HG03139 (cell line): ENCODE results near the gene REEP1.

Source experiments
- ATAC-seq: cut with Tn5 transposase; IDR thresholded peaks from one replicate; pipeline ENCODE4 v1.9.1; 2021; ENCODE audit not compliant: unreplicated experiment

REEP1 gene

GRCh38 chr2:86308356-86308755, 29.1 kb downstream of the REEP1 start:
- no peak for ATAC-seq

DNA sequence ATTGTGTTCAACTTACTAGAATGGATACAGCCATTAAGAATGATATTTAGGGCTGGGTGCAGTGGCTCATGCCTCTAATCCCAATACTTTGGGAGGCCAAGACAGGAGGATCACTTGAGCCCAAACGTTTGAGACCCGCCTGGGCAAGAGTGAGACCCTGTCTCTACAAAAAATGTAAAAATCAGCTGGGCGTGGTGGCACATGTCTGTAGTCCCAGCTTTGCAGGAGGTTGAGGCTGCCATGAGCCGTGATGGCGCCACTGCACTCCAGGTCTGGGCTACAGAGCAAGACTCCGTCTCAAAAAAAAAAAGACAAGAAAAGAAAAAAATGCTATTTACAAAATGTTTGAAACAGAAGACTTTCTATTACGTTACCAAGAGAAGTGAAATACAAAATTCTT, 30.0 kb downstream of the REEP1 start:
- no peak for ATAC-seq

DNA sequence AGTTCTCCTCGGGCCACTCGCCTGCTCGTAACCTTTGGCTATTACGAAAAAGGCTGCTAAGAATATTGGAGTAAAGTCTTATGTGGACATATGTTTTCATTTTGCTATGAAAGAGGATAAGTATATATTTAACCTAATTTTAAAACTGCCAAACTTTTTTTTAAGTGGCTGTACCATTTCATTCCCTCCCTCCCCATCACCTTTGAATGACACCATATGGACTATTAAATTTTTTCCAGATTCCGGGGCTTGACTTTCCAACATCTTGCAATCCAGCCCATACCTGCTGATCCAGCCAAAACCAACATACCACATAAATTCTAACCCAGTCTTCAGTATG, 31.5 kb downstream of the REEP1 start:
- no peak for ATAC-seq

DNA sequence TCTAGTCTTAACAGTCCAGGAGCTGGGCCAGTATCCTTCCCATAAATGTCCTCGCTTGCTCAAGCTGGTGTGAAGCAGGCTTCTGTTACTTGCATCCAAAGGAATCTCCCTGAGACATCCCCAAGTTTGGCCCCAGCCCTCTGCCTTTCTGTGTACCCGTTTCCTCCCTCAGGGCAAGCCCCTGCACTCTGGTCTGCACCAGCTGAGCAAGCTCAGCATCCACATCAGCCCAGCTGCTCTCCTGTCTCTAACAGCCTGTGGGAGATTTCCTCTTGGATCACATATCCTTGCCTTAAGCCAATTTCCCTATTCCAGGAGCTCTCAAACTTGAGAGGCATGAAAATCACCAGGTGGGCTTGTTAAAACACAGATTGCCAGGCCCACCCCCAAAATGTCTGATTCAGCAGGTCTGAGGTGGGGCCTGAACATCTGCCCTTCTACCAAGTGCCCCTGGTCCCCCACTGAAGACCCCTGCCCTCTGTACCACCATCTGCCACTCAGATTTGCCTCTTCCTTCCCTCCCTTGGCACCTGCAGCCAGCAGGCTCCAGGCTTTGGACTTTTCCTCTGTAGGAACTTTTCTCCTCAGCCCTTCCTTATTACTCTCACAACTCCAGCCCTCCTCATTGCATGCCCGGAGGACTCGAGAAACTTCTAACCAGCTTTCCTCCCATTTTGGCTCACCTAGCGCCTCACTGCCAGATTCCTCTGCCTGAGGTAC, 32.1 kb downstream of the REEP1 start:
- no peak for ATAC-seq

DNA sequence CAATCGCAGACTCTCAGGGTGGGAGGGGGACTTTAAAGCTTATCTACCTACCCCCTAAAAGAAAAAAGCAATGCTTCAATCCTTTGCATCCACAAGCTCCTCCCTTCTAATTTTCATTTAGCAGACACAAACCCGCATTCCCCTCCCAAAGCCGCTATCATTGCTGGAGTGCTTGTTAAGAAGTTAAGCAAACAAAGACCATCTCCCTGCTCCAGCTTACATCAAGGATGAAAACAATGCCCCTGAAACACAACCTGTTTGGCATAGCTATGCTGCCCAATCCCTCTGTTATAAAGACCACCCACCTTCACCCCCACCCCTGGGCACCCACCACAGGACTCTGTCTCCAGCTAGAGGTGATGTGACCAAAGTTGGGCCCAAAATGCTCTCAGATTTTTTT, 33.0 kb downstream of the REEP1 start:
- no peak for ATAC-seq

DNA sequence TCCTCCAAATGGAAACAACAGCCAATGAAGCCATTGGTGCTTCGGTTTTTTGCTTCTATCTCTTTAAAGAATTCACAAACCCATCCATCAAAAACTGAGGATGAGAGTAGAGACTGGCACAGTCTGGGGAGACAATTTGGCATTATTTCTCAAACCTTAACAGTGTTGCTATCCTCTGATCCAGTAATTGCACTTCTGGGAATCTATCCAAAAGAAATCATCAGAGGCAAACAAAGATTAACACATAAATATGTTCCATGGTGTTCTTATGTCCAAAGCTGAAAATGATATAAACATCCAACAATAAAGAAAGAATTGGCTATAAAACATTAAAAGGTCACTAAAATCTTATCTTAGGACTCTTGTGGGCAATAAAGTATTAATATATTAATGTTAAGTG, 35.1 kb downstream of the REEP1 start:
- ATAC-seq, result no peak

DNA sequence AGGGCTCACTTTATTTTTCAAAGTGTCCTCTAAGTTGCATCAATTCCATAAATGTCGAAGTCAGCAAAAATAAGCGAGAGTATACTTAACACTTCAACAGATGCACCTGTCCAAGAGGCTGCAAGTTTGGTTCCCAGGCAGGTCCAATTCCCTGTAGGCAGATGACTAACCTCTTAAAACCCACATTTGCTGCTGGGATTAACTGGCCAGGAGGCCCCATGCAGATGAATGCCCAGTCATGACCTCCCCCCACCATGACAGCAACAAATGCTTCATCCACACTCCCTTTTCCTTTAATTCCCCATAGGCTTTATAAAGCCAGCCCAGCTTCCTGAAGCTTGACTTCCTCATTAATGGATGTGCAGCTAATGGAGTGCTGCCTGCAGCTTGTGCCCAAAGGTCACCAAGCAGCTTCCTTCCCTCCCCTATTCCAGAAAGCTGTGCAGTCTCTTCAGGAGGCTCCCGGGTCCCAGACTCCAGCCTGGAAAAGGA, 35.7 kb downstream of the REEP1 start:
- no peak for ATAC-seq

GRCh38 chr2:86301009-86301408, 36.4 kb downstream of the REEP1 start:
- ATAC-seq, result no peak

DNA sequence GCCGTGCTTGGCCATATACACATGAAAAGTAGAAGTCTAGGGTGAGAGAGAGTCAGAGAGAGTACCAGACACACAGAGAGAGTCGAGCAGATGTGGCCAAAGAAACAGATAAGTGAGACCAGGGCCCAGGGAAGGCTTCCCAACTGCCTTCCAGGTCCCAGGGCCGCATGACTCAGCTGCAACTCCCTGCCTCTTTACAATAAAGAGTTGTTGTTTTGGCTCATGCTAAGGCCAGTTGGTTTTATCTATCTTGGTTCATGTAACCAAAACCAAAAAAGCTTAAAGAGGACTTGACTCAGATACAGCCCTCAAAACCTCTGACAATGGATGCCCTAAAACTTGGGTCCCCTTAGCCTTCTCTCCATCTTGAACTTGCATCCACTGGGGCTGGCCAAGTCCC, 36.9 kb downstream of the REEP1 start:
- no peak for ATAC-seq

DNA sequence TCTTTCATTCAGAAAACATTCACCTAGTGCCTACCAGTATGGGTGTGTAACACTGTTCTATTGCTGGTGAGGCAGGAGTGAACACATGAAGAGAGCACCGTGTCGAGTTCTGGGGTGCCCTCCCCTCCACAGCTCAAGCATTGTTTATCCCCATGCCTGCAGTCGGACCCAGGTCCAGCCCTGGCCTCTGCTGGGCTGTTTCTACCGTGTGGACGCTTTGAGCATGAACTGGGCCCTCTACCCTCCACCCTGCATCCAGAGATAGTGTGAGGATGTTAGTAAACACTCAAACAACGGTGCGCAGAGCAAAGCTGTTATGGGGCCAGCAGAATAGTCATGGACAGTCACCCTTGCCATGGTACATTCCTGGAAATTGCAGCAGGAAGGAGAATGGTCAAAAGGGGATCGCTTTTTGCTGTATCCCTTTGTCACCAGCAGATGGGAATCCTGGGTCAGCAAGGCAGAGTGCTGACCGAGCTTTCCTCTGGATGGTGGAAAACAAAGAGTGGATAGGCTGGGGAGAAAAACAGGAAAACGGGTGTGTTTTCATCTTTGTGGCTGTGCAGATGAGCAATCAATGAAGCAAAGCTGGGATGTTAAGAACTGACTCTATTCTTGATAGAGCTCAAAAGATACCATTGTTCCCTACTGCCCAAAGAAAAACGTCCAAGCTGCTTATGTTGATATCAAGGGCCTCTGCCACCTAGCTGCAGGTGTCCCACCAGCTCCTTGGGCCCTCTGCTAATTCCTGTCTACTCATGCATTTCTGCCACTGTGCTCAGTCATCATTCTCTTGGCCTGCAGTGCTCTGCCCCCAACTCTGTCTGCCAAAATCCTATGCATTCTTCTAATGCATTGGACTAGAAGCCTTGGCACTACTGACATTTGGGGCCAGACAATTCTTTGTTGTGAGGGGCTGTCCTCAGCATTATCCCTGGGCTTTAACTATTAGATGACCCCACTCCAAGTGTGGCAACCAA, 38.7 kb downstream of the REEP1 start:
- ATAC-seq, result no peak

GRCh38 chr2:86297382-86298147, 39.9 kb downstream of the REEP1 start:
- no peak for ATAC-seq

GRCh38 chr2:86296947-86297346, 40.5 kb downstream of the REEP1 start:
- no peak for ATAC-seq

GRCh38 chr2:86295066-86295465, 42.4 kb downstream of the REEP1 start:
- no peak for ATAC-seq

DNA sequence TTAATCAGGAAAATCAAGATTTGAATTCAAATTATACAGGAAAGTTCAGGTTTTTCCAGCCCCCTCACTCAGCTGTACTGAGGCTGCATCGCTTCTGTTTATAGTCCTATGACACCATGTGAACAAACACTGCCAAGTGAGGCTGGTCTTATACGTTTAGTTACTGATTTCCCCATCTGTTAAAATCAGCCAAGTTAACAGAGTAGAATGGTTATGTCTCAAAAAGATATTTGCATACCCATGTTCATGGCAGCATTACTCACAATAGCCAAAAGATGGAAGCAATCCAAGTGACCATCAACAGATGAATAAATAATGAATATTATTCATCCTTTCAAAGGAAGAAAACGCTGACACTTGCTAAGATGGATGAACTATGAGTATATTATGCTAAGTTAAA, 43.8 kb downstream of the REEP1 start:
- ATAC-seq, result no peak

- no peak for ATAC-seq
Observed at GRCh38 chr2:86292571-86293515, 44.6 kb downstream of the REEP1 start.

GRCh38 chr2:86291328-86291662, 46.1 kb downstream of the REEP1 start:
- no peak for ATAC-seq

- no peak for ATAC-seq
Observed at GRCh38 chr2:86290596-86291327, 46.7 kb downstream of the REEP1 start.

DNA sequence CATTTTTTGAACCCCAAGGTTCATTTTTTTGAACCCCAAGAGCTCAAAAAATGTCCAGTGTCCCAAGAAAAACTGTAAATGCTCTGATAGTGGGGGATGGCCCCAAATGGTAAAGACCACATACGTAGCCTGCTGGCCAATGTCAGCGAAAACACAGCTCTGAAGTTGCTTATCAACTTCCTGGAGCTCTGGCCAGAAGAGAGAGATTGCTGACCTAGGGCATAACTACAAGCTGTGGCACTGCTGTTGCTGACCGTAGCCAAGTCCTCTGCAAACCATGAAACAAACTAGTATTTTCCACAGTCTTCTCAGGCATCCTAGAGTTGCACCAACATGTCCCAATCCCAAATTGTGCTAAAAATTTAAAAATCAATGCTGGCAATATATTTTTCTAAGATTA, 50.9 kb downstream of the REEP1 start:
- ATAC-seq, result no peak

- no peak for ATAC-seq
Observed at GRCh38 chr2:86285981-86286380, 51.4 kb downstream of the REEP1 start.

- no peak for ATAC-seq
Observed at GRCh38 chr2:86285571-86285970, 51.9 kb downstream of the REEP1 start.
